PC-3 (cell line): ENCODE measurements around the gene PRODH. TPM values are rescaled to one million over a fixed set of nuclear protein-coding genes. Genes with fewer than 3 reads are reported as not detected.
"Not testable (repeated sequence)": the region's sequence is repeated elsewhere in the genome, so short reads cannot be mapped to it uniquely, and the experiment has no call there.

Experiments used
- ATAC-seq: fragments of 200-7000 bp; cut with Tn5 transposase; 2 replicates; pipeline ENCODE4 v1.9.1; 2020; ENCODE audit warnings: mild to moderate bottlenecking, moderate library complexity
- BruUV-seq: library from RNA; stranded (reverse); fragments of 400-500 nt; replicated peaks from 2 replicates; lab custom pipeline; 2021; lab: Mats Ljungman, UMichigan
- CTCF ChIA-PET: fragments of 300-600 bp; sonication (Branson Sonifier 250); formaldehyde crosslinking; loops from one replicate; lab custom pipeline; 2022; ENCODE audit warnings: antibody characterized with exemption; lab: Charles Lee
- POLR2A ChIA-PET: fragments of 300-600 bp; sonication (Branson Sonifier 250); formaldehyde crosslinking; loops from one replicate; lab custom pipeline; 2022; ENCODE audit warnings: antibody characterized with exemption; ENCODE audit not compliant: unreplicated experiment; lab: Charles Lee
- DNase-seq: peaks from one replicate; pipeline ENCODE4 v3.0.0-alpha.2; 2015
- H2AFZ ChIP-seq: fragments of 300-600 bp; sonication (generic); 2 replicates; pipeline ENCODE4 v1.6.0; 2016; ENCODE audit warnings: antibody characterized with exemption, low read length
- H3F3A ChIP-seq: fragments of 300-600 bp; sonication (generic); one replicate; pipeline ENCODE4 v1.6.0; 2017; ENCODE audit warnings: antibody characterized with exemption, low read length, control low read depth, mild to moderate bottlenecking; ENCODE audit not compliant: unreplicated experiment
- H3K27ac ChIP-seq: fragments of 300-600 bp; sonication (generic); 2 replicates; pipeline ENCODE4 v1.5.1; 2016; ENCODE audit warnings: mild to moderate bottlenecking, low read length
- H3K27me3 ChIP-seq: fragments of 300-600 bp; sonication (generic); 2 replicates; pipeline ENCODE4 v1.6.1; 2016; ENCODE audit warnings: low read length, mixed read lengths
- H3K36me3 ChIP-seq: fragments of 300-600 bp; sonication (generic); 2 replicates; pipeline ENCODE4 v1.6.1; 2016; ENCODE audit warnings: low read depth, mixed run types, low read length, mixed read lengths
- H3K4me1 ChIP-seq: fragments of 300-600 bp; sonication (generic); 2 replicates; pipeline ENCODE4 v1.5.1; 2016; ENCODE audit warnings: low read length; ENCODE audit not compliant: insufficient read depth
- H3K4me2 ChIP-seq: fragments of 300-600 bp; sonication (generic); 2 replicates; pipeline ENCODE4 v1.6.0; 2016; ENCODE audit warnings: low read length
- H3K4me3 ChIP-seq: fragments of 300-600 bp; sonication (generic); 2 replicates; pipeline ENCODE4 v1.5.1; 2016; ENCODE audit warnings: mild to moderate bottlenecking, low read length, mixed read lengths
- H3K79me2 ChIP-seq: fragments of 300-600 bp; sonication (generic); 2 replicates; pipeline ENCODE4 v1.6.1; 2017; ENCODE audit warnings: low read length, mixed read lengths
- H3K9ac ChIP-seq: fragments of 300-600 bp; sonication (generic); 2 replicates; pipeline ENCODE4 v1.6.0; 2016; ENCODE audit warnings: mild to moderate bottlenecking, low read length
- H3K9me2 ChIP-seq: fragments of 300-600 bp; sonication (generic); replicated peaks from 2 replicates; pipeline ENCODE4 v1.6.1; 2016; ENCODE audit warnings: mixed run types, low read length, mixed read lengths
- H3K9me3 ChIP-seq: fragments of 300-600 bp; sonication (generic); 2 replicates; pipeline ENCODE4 v1.6.1; 2016; ENCODE audit warnings: low read length, mixed read lengths
- H4K20me1 ChIP-seq: fragments of 300-600 bp; sonication (generic); 2 replicates; pipeline ENCODE4 v1.6.1; 2016; ENCODE audit warnings: low read length, mixed read lengths
- EZH2 ChIP-seq: fragments of 300-600 bp; sonication (generic); IDR thresholded peaks from one replicate; pipeline ENCODE4 v1.6.1; 2017; ENCODE audit warnings: antibody characterized with exemption, mild to moderate bottlenecking, low read length; ENCODE audit not compliant: unreplicated experiment
- EZH2phosphoT487 ChIP-seq: fragments of 300-600 bp; sonication (generic); IDR thresholded peaks from 2 replicates; pipeline ENCODE4 v1.6.1; 2018; ENCODE audit warnings: mild to moderate bottlenecking, antibody characterized with exemption, low read length, borderline replicate concordance
- intact Hi-C: fragments of 100-400 bp; cut with micrococcal nuclease; formaldehyde crosslinking; loops from 2 replicates; pipeline ENCODE4 v1.9.0; 2023
- total RNA-seq: library from RNA; depleted of rRNA; stranded (reverse); fragments of >200 nt; gene quantifications from 2 replicates; pipeline ENCODE4 v1.2.3, GENCODE V29; 2014
- TF ChIP-seq, protein P1 (sequence below): fragments of 300-600 bp; sonication (generic); conservative IDR thresholded peaks from 2 replicates; pipeline ENCODE4 v1.5.1; 2017; ENCODE audit warnings: antibody characterized with exemption, low read depth, mild to moderate bottlenecking, low read length

Gene PRODH
- total RNA-seq, 1 experiment from 2014 or later: 0.84 TPM

DNA sequence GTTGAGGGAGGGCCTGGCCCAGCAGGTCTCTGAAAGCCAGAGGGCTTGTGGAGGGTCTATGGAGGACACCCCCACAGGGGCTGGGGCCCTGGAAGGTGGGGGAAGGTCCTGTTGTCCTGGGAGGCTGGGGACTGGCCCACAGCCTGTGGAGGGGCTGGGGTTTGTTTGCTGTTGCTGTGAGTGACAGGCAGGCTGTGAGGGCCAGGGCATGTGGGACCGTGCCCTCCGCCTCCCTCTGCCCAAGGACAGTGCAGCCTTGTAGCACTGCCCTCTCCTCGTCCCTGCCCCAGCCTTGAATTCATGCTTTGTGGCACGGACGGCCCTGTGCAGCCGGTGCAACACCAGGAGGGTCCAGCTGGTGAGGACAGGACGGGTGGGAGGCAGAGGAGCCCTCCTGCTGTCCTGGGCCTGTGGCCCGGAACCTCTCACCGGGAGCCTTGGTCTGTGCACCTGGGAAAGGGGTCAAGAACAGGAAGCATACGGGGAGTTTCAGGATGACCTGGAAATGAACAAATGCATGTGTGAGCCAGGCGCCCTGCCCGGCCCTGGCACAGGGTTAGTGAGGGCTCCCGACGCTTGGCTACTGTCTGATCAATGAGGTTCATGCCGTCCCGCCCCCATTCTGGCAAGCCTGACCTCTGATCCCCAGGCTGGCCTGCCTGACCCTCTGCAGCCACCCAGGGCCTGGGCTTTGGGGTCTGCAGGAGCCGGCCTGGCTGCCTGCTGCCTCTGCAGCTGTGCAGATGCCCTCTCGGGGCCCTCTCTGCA lies 37.4 kb upstream of the PRODH start:
- intact Hi-C loops: no loop called here
- POLR2A ChIA-PET: no interaction called here
- Histone ChIP-seq H3K9me3 (no peaks in the 10 kb centered on the region), H3K27me3 (no peaks in the 10 kb centered on the region), H3F3A (no peaks in the 10 kb centered on the region), H4K20me1 (no peaks in the 10 kb centered on the region), H3K9me2 (no peaks in the 10 kb centered on the region), H3K36me3 (no peaks in the 10 kb centered on the region), H3K4me3 (no peak overlapping the region), H3K4me1 (no peaks in the 10 kb centered on the region), H3K27ac (no peak overlapping the region), H3K4me2 (no peak overlapping the region), H3K9ac (no peak overlapping the region), H2AFZ (no peak overlapping the region), H3K79me2 (no peaks in the 10 kb centered on the region)
- BruUV-seq: no TSS peak
- no peak for TF ChIP-seq EZH2
- no peak for TF ChIP-seq EZH2phosphoT487
- TF ChIP-seq, protein P1, sequence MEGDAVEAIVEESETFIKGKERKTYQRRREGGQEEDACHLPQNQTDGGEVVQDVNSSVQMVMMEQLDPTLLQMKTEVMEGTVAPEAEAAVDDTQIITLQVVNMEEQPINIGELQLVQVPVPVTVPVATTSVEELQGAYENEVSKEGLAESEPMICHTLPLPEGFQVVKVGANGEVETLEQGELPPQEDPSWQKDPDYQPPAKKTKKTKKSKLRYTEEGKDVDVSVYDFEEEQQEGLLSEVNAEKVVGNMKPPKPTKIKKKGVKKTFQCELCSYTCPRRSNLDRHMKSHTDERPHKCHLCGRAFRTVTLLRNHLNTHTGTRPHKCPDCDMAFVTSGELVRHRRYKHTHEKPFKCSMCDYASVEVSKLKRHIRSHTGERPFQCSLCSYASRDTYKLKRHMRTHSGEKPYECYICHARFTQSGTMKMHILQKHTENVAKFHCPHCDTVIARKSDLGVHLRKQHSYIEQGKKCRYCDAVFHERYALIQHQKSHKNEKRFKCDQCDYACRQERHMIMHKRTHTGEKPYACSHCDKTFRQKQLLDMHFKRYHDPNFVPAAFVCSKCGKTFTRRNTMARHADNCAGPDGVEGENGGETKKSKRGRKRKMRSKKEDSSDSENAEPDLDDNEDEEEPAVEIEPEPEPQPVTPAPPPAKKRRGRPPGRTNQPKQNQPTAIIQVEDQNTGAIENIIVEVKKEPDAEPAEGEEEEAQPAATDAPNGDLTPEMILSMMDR: no peak
- CTCF ChIA-PET: no interaction called here
- ATAC-seq (no peak), DNase-seq (no peak)

DNA sequence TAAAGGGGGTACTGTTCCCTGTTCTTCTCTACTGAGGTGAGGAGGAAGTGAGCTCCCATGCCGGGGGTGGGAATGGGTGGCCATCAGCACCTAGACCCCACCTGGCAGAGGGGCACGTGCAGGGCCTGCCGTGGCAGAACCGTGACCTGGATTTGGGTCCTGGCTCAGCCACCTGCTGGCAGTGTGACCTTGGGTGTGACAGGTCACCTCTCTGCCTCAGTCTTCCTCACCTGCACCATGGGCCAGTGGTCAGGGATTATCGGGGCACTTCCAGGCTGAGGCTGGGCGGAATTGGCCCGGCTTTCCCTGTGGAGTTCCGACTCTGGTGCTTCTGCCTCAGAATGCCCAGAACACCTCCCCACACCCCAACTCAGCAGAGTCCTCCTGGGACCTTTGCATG lies 36.5 kb upstream of the PRODH start:
- intact Hi-C loops, H3K36me3 ChIP-seq, DNase-seq, POLR2A ChIA-PET, H3K9ac ChIP-seq, H3K27me3 ChIP-seq, H2AFZ ChIP-seq, H3K9me2 ChIP-seq, H3K4me2 ChIP-seq, CTCF ChIA-PET, H3K4me1 ChIP-seq, H3K9me3 ChIP-seq, H3K4me3 ChIP-seq, H3K27ac ChIP-seq, ATAC-seq, BruUV-seq, H4K20me1 ChIP-seq, H3K79me2 ChIP-seq, H3F3A ChIP-seq: not testable (repeated sequence)

DNA sequence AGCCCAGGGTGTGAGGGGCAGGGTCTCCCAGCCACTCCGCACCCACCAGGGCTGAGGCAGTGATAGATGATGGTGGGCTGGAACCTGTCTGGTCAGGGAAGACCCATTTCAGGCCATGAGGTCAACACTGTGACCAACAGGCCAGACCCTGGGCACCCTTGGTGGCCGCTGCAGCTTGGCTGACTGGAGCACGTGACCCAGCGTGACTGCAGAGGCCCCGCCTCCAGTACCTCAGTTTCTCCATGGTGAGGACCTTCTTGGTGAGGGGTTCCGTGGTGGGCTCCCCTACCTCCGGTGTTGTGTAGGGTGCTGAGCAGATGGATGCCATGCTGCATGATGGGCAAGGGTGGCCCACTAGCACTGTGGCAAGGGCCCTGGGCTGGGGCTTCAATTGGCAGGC lies 35.9 kb upstream of the PRODH start:
- ATAC-seq, DNase-seq, H3K9me3 ChIP-seq, H3F3A ChIP-seq, CTCF ChIA-PET, H3K79me2 ChIP-seq, H3K4me1 ChIP-seq, H3K9me2 ChIP-seq, BruUV-seq, POLR2A ChIA-PET, H3K36me3 ChIP-seq, H4K20me1 ChIP-seq, H3K27me3 ChIP-seq, H3K4me2 ChIP-seq, intact Hi-C loops, H3K27ac ChIP-seq, H3K4me3 ChIP-seq, H2AFZ ChIP-seq, H3K9ac ChIP-seq: not testable (repeated sequence)
